HG03354 (cell line): ENCODE measurements around the gene SRCAP.

Experiments used
- ATAC-seq: cut with Tn5 transposase; IDR thresholded peaks from one replicate; pipeline ENCODE4 v1.9.1; 2021; ENCODE audit warnings: mild to moderate bottlenecking; ENCODE audit not compliant: unreplicated experiment, poor library complexity, severe bottlenecking

Gene SRCAP

DNA sequence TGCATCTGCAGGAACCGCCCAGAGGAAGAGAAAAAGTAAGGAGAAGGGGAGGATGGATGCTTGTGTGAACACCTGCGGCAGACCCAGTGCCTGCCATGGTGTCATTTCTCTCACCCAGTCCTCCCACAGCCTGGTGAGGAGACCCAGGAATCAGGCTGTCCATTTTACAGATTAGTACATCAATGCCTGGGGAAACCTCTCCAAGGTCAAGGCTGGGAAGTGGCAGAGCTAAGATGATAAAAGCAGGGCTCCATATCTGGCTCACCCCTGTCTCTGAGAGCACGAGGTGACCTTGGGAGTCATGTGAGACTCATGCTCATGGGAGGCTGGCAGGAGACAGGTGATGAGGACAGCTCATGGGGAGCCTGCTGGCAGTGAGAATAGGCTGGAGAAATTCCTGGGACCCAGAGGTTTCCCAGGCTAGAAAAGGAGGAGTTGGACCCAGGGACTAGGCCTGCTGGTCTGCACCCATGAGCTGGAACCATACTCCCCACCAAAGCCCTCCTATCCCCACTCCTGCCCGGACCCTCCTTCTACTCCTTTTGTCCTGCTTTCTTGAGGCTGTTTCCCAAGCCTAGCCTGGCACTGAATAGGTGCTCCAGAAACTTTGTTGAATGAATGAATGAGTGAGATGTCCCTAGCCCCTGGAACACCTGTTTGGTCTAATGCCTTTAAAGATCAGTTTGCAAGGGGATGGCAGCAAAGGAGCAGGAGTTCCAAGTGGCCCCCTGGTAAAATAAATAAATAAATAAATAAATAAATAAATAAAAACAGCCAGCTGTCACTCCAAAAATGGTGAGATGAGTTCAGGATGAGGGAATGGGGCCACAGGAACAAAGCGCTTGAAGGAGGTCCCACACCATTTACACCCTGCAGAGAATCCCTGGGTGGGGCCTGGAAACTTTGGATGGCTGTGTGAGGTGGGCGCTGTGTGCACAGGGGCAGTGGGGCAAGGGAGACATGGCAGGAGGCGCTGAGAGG is 86.4 kb downstream of the SRCAP start:
- ATAC-seq: no peak

- ATAC-seq: no peak
Measured at GRCh38 chr16:30786115-30786935, 87.4 kb downstream of the SRCAP start.

- ATAC-seq: no peak
Measured at GRCh38 chr16:30786936-30787612, 88.1 kb downstream of the SRCAP start, which contains the start of gene ZNF629. TSS of gene ZNF629 (minus strand) at chr16:30787205. CDS start at chr16:30784482, 2,723 bp downstream.

- ATAC-seq: no peak
Measured at GRCh38 chr16:30787613-30788378, 88.8 kb downstream of the SRCAP start.
